ENCODE measurements around the gene NUDC. TPM values are rescaled to one million over a fixed set of nuclear protein-coding genes. Genes with fewer than 3 reads are reported as not detected.

NUDC gene
- total and polyA plus RNA-seq, 2 donors from 2014 or later: 61.5 to 112 TPM

DNA sequence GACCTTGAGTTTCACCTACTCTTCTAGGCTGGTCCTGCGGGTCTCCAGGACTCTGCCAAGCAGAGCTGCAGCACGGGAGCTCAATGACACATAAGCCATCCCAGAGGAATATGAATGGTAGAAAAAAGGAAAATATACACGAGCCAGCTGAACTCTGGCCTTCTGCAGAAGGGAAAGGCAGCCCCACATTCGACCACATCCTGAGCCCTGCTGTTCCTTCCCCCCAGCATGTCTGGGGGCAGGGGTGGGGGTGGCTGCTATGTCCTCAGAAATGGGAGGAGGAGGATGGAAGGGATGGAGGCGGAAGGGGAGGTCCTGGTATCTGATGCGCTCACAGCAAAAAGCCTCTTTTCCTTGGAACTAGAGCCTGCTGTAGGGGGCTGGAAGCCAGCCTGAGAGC is 50.8 kb downstream of the NUDC start:
- intact Hi-C loops (cut with DNase I): no loop called here
- H3K36me3 ChIP-seq (ENCODE audit: control insufficient read depth in 2 of 3, insufficient read depth in 3 of 3, low read length in 3 of 3): no peaks in the 10 kb centered on the region
- DNase-seq (no peak), FAIRE-seq (no peak)
- no peak overlapping the region for H3K27ac ChIP-seq (ENCODE audit: low read depth in 2 of 2, low read length in 2 of 2)
- no peaks in the 10 kb centered on the region for H3K27me3 ChIP-seq (ENCODE audit: control insufficient read depth, insufficient read depth, low read length)
- no peaks in the 10 kb centered on the region for H3K9me3 ChIP-seq (ENCODE audit: control insufficient read depth in 2 of 3, insufficient read depth in 1 of 3, low read length in 3 of 3)
- H3K9ac ChIP-seq (ENCODE audit: low read length in 3 of 3): no peak overlapping the region
- H3K4me3 ChIP-seq (ENCODE audit: low read length in 3 of 3): no peak overlapping the region
- no peaks in the 10 kb centered on the region for H3K4me1 ChIP-seq (ENCODE audit: control insufficient read depth in 2 of 3, insufficient read depth in 2 of 3, low read depth in 1 of 3, low read length in 3 of 3)
- TF ChIP-seq CTCF (IDR thresholded peaks at IDR 0.05; ENCODE audit: borderline replicate concordance, extremely low read depth, insufficient read depth): no peak

DNA sequence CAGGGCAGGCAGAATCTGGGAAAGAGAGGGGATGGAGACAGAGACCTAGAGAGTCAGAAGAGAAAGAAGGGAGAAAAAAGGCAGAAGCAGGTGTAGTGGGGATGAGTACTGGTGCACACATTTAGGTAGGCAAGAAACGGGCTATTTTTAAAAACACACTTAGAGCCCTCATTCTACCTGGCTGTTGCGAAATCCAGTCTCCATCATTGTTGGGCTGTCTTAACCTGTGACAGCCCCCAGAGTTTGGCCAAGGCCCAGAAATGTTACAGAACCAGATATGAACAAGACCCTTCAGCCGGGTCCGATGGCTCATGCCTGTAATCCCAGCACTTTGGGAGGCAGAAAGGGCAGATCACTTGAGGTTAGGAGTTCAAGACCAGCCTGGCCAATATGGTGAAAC is 51.3 kb downstream of the NUDC start:
- TF ChIP-seq CTCF (IDR thresholded peaks at IDR 0.05; ENCODE audit: borderline replicate concordance, extremely low read depth, insufficient read depth): no peak
- Histone ChIP-seq H3K4me1 (ENCODE audit: control insufficient read depth in 2 of 3, insufficient read depth in 2 of 3, low read depth in 1 of 3, low read length in 3 of 3) (no peaks in the 10 kb centered on the region), H3K36me3 (ENCODE audit: control insufficient read depth in 2 of 3, insufficient read depth in 3 of 3, low read length in 3 of 3) (no peaks in the 10 kb centered on the region), H3K9me3 (ENCODE audit: control insufficient read depth in 2 of 3, insufficient read depth in 1 of 3, low read length in 3 of 3) (no peaks in the 10 kb centered on the region), H3K27ac (ENCODE audit: low read depth in 2 of 2, low read length in 2 of 2) (no peak overlapping the region), H3K4me3 (ENCODE audit: low read length in 3 of 3) (no peak overlapping the region), H3K27me3 (ENCODE audit: control insufficient read depth, insufficient read depth, low read length) (no peaks in the 10 kb centered on the region), H3K9ac (ENCODE audit: low read length in 3 of 3) (no peak overlapping the region)
- DNase-seq (no peak), FAIRE-seq (no peak)
- intact Hi-C loops (cut with DNase I): no loop called here

DNA sequence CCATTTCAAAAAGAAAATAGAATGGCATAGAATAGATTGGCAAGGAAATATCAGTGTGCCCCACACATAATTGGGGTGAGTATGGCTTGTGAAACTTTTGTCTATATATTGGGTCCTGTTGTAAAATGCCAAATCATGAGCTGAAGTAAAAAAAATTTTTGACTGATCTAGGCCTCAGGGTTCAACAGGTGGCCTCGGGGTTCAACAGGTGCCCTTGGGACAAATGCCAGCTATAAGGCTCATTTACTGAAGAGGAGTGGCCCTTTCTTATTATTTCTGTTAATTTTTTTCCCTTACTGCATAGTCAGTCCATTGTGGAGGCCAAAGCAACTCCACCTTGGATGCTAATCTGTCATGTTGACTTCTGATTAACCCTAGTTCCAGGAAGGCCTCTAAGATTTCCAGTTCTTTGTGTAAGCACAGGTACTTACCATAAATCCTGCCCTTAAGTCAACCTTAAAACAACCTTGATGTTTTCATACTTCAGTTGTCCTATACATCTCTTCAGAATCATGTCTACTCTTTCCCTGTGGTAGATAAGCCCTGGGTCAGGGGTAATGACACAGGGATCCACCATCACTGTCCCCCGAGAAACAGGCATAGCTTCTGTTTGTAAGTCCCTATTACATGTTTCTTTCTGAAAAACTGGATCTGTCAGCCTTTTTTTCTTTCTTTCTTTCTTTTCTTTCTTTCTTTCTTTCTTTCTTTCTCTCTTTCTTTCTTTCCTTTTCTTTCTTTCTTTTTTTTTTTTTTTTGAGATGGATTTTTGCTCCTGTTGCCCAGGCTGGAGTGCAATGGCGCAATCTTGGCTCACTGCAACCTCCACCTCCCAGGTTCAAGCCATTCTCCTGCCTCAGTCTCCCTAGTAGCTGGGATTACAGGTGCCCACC is 55.3 kb downstream of the NUDC start:
- Histone ChIP-seq H3K9me3 (ENCODE audit: control insufficient read depth in 2 of 3, insufficient read depth in 1 of 3, low read length in 3 of 3) (no peaks in the 10 kb centered on the region), H3K36me3 (ENCODE audit: control insufficient read depth in 2 of 3, insufficient read depth in 3 of 3, low read length in 3 of 3) (no peaks in the 10 kb centered on the region), H3K4me1 (ENCODE audit: control insufficient read depth in 2 of 3, insufficient read depth in 2 of 3, low read depth in 1 of 3, low read length in 3 of 3) (no peaks in the 10 kb centered on the region), H3K27me3 (ENCODE audit: control insufficient read depth, insufficient read depth, low read length) (no peaks in the 10 kb centered on the region), H3K4me3 (ENCODE audit: low read length in 3 of 3) (no peak overlapping the region), H3K9ac (ENCODE audit: low read length in 3 of 3) (no peak overlapping the region), H3K27ac (ENCODE audit: low read depth in 2 of 2, low read length in 2 of 2) (no peak overlapping the region)
- FAIRE-seq (no peak), DNase-seq (no peak)
- intact Hi-C loops (cut with DNase I): no loop called here
- TF ChIP-seq CTCF (IDR thresholded peaks at IDR 0.05; ENCODE audit: borderline replicate concordance, extremely low read depth, insufficient read depth): no peak

Data from kidney (tissue), 14 donors.